ENCODE data around the gene NEK7.

GRCh38 chr1:198141668-198142351 lies 15.0 kb upstream of the NEK7 start:
- TF ChIP-seq EP300 (IDR thresholded peaks at IDR 0.05) (no peak), CTCF (IDR thresholded peaks at IDR 0.05) (no peak), POLR2A (IDR thresholded peaks at IDR 0.05) (no peak)

Measured in ovary (tissue), 3 donors.